Body of pancreas (tissue), 4 donors: Measurements from ENCODE around the gene HS6ST3.

Source experiments
- POLR2A ChIP-seq, 3 donors: fragments of 450-650 bp; IDR thresholded peaks; one replicate each; pipeline ENCODE4 v1.6.1; 2016; ENCODE audit warnings: antibody characterized with exemption in 3 of 3, mild to moderate bottlenecking in 2 of 3
- TF ChIP-seq, protein P1 (sequence below), 7 experiments: fragments of 450-650 bp in 4 of 7; fragments of 200-600 bp in 3 of 7; sonication (generic) in 3 of 7; IDR thresholded peaks; one replicate each; pipeline ENCODE4 v1.5.1; 2016 to 2019; ENCODE audit warnings: antibody characterized with exemption in 7 of 7

DNA sequence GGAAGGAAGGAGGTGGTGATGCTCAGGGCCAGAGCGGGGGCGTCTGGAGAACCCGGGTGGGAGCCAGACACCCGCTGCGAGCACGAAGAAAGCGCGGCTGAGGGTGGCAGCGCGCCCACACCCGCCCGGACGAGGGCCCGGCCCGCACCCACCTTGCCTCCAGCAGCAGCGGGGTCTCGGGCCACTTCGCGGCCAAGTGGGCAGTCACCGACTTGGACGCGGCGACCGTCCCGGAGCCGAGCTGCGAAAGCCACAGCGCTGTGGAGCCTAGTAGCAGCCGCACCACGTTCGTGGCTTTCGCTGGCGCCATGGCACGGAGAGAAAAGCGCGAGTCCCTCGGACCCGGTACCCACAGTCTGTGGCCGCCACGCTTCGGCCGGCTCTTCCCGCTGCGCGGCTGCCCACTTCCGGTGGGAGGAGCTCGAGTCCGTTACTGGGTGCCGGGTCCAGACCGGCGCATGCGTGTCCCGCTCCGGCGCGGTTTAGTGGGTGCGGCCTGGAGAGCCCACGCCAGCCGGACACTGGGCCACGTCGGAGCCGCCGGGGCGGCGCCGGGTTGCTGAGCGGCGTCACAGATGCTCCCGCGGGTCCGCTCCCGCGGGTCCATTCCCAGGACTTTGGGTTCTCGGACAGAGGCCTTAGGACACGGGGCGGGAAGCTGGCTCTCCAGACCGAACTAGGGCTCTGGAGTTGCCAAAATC lies 36.8 kb upstream of the HS6ST3 start, which contains the start of gene UGGT2:
- TF ChIP-seq POLR2A (IDR thresholded peaks at IDR 0.05): peak; percentile 79 to 96 (median 95)
- TF ChIP-seq, protein P1, sequence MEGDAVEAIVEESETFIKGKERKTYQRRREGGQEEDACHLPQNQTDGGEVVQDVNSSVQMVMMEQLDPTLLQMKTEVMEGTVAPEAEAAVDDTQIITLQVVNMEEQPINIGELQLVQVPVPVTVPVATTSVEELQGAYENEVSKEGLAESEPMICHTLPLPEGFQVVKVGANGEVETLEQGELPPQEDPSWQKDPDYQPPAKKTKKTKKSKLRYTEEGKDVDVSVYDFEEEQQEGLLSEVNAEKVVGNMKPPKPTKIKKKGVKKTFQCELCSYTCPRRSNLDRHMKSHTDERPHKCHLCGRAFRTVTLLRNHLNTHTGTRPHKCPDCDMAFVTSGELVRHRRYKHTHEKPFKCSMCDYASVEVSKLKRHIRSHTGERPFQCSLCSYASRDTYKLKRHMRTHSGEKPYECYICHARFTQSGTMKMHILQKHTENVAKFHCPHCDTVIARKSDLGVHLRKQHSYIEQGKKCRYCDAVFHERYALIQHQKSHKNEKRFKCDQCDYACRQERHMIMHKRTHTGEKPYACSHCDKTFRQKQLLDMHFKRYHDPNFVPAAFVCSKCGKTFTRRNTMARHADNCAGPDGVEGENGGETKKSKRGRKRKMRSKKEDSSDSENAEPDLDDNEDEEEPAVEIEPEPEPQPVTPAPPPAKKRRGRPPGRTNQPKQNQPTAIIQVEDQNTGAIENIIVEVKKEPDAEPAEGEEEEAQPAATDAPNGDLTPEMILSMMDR (IDR thresholded peaks at IDR 0.05): peak in 1 of 7 experiments; percentile 28
